SK-N-SH treated with all-trans-retinoic acid at 6 μM for 48 hours (cell line): ENCODE measurements around the gene CCDC120.

ENCODE experiments used
- ATAC-seq: fragments of 200-7000 bp; cut with Tn5 transposase; 3 replicates; pipeline ENCODE4 v1.9.1; 2020; ENCODE audit warnings: mild to moderate bottlenecking, moderate library complexity
- ARNTL ChIP-seq: fragments of 450-650 bp; formaldehyde crosslinking; IDR thresholded peaks from 2 replicates; pipeline ENCODE4 v1.5.0; 2020; ENCODE audit warnings: low read depth, mild to moderate bottlenecking, moderate library complexity, borderline replicate concordance
- BACH2 ChIP-seq: fragments of 250-450 bp; sonication (Bioruptor Pico); IDR thresholded peaks from 2 replicates; pipeline ENCODE4 v1.9.0; 2021; ENCODE audit warnings: mild to moderate bottlenecking, borderline replicate concordance
- CREB5 ChIP-seq: fragments of 250-450 bp; sonication (Bioruptor Pico); IDR thresholded peaks from 2 replicates; pipeline ENCODE4 v1.5.1; 2020; ENCODE audit warnings: low read depth, mild to moderate bottlenecking, moderate library complexity
- CSDC2 ChIP-seq: fragments of 250-450 bp; sonication (Bioruptor Pico); IDR thresholded peaks from 2 replicates; pipeline ENCODE4 v1.5.0; 2020; ENCODE audit warnings: mild to moderate bottlenecking, moderate library complexity
- CSRNP3 ChIP-seq: fragments of 250-450 bp; sonication (Bioruptor Pico); IDR thresholded peaks from 2 replicates; pipeline ENCODE4 v1.5.1; 2021; ENCODE audit warnings: mild to moderate bottlenecking, moderate library complexity
- ESRRG ChIP-seq: fragments of 250-450 bp; sonication (Bioruptor Pico); IDR thresholded peaks from 2 replicates; pipeline ENCODE4 v1.6.1; 2021; ENCODE audit warnings: mild to moderate bottlenecking
- GLIS3 ChIP-seq: fragments of 250-450 bp; sonication (Bioruptor Pico); IDR thresholded peaks from 2 replicates; pipeline ENCODE4 v1.5.0; 2020; ENCODE audit warnings: mild to moderate bottlenecking, moderate library complexity
- ISL1 ChIP-seq: fragments of 250-450 bp; sonication (Bioruptor Pico); IDR thresholded peaks from 2 replicates; pipeline ENCODE4 v2.1.2; 2022; ENCODE audit warnings: mild to moderate bottlenecking, moderate library complexity
- OSR1 ChIP-seq: fragments of 250-450 bp; sonication (Bioruptor Pico); IDR thresholded peaks from 2 replicates; pipeline ENCODE4 v1.8.0; 2022; ENCODE audit warnings: moderate library complexity, mild to moderate bottlenecking, inconsistent platforms
- POU6F1 ChIP-seq: fragments of 250-450 bp; sonication (Bioruptor Pico); IDR thresholded peaks from 2 replicates; pipeline ENCODE4 v1.8.0; 2021; ENCODE audit warnings: low read depth, mild to moderate bottlenecking, moderate library complexity, borderline replicate concordance
- PPARA ChIP-seq: fragments of 250-450 bp; sonication (Bioruptor Pico); IDR thresholded peaks from 2 replicates; pipeline ENCODE4 v1.5.0; 2020; ENCODE audit warnings: mild to moderate bottlenecking, borderline replicate concordance
- RARB ChIP-seq: fragments of 250-450 bp; sonication (Bioruptor Pico); IDR thresholded peaks from 2 replicates; pipeline ENCODE4 v1.8.0; 2021; ENCODE audit warnings: mild to moderate bottlenecking, moderate library complexity
- SNAI2 ChIP-seq: fragments of 250-450 bp; sonication (Bioruptor Pico); IDR thresholded peaks from 2 replicates; pipeline ENCODE4 v1.5.0; 2020; ENCODE audit warnings: mild to moderate bottlenecking, moderate library complexity
- TCF4 ChIP-seq: fragments of 250-450 bp; sonication (Bioruptor Pico); IDR thresholded peaks from 2 replicates; pipeline ENCODE4 v1.8.0; 2021; ENCODE audit warnings: mild to moderate bottlenecking, moderate library complexity, borderline replicate concordance
- TOX ChIP-seq: fragments of 250-450 bp; sonication (Bioruptor Pico); IDR thresholded peaks from 2 replicates; pipeline ENCODE4 v1.8.0; 2021; ENCODE audit warnings: mild to moderate bottlenecking, moderate library complexity, borderline replicate concordance
- TSHZ2 ChIP-seq: fragments of 250-450 bp; sonication (Bioruptor Pico); IDR thresholded peaks from 2 replicates; pipeline ENCODE4 v1.5.0; 2020; ENCODE audit warnings: mild to moderate bottlenecking, moderate library complexity
- ZC3H10 ChIP-seq: fragments of 250-450 bp; sonication (Bioruptor Pico); IDR thresholded peaks from 2 replicates; pipeline ENCODE4 v1.5.1; 2021; ENCODE audit warnings: mild to moderate bottlenecking, moderate library complexity
- ZFP3 ChIP-seq: fragments of 250-450 bp; sonication (Bioruptor Pico); IDR thresholded peaks from 2 replicates; pipeline ENCODE4 v1.5.0; 2020; ENCODE audit warnings: mild to moderate bottlenecking, moderate library complexity
- ZFP30 ChIP-seq: fragments of 450-650 bp; formaldehyde crosslinking; IDR thresholded peaks from 2 replicates; pipeline ENCODE4 v1.5.0; 2022; ENCODE audit warnings: mild to moderate bottlenecking, moderate library complexity
- ZNF565 ChIP-seq: fragments of 450-650 bp; formaldehyde crosslinking; conservative IDR thresholded peaks from 2 replicates; pipeline ENCODE4 v1.5.0; 2020; ENCODE audit warnings: low read depth, mild to moderate bottlenecking, moderate library complexity
- ZNF70 ChIP-seq: fragments of 450-650 bp; formaldehyde crosslinking; IDR thresholded peaks from 2 replicates; pipeline ENCODE4 v1.5.0; 2020; ENCODE audit warnings: mild to moderate bottlenecking, moderate library complexity
- ZNF8 ChIP-seq: fragments of 450-650 bp; formaldehyde crosslinking; IDR thresholded peaks from 2 replicates; pipeline ENCODE4 v1.5.0; 2020; ENCODE audit warnings: mild to moderate bottlenecking, moderate library complexity

The CCDC120 gene

GRCh38 chrX:49043220-49043986 is 15.4 kb upstream of the CCDC120 start, which contains the start of gene TFE3:
Gene TFE3 (minus strand): TSS chrX:49043357. CDS start chrX:49043226, 131 bp downstream.
- ATAC-seq, result peak; percentile 85
- TF ChIP-seq POU6F1 (CRISPR knock-in tag), result no peak
- no peak for TF ChIP-seq ZNF565 (CRISPR knock-in tag)
- no peak for TF ChIP-seq ZC3H10 (CRISPR knock-in tag)
- no peak for TF ChIP-seq TCF4 (CRISPR knock-in tag)
- no peak for TF ChIP-seq ARNTL (CRISPR knock-in tag)
- TF ChIP-seq TSHZ2, result no peak
- TF ChIP-seq GLIS3, result no peak
- no peak for TF ChIP-seq ESRRG (CRISPR knock-in tag)
- no peak for TF ChIP-seq SNAI2
- TF ChIP-seq ZFP3, result no peak
- no peak for TF ChIP-seq PPARA (CRISPR knock-in tag)
- no peak for TF ChIP-seq ZNF8 (CRISPR knock-in tag)
- no peak for TF ChIP-seq OSR1 (CRISPR knock-in tag)
- no peak for TF ChIP-seq BACH2 (CRISPR knock-in tag)
- TF ChIP-seq ISL1, result no peak
- TF ChIP-seq CREB5 (CRISPR knock-in tag), result no peak
- TF ChIP-seq TOX (CRISPR knock-in tag), result no peak
- TF ChIP-seq ZNF70 (CRISPR knock-in tag), result no peak
- TF ChIP-seq RARB, result no peak

GRCh38 chrX:49043987-49044281 is 14.9 kb upstream of the CCDC120 start:
- ATAC-seq, result no peak
- TF ChIP-seq CSDC2 (CRISPR knock-in tag), result no peak
- no peak for TF ChIP-seq GLIS3
- no peak for TF ChIP-seq ISL1
- TF ChIP-seq OSR1 (CRISPR knock-in tag), result no peak
- TF ChIP-seq TCF4 (CRISPR knock-in tag), result no peak
- no peak for TF ChIP-seq TSHZ2

GRCh38 chrX:49053223-49054072 is 5.4 kb upstream of the CCDC120 start:
- ATAC-seq, result peak; percentile 78
- no peak for TF ChIP-seq GLIS3
- no peak for TF ChIP-seq ESRRG (CRISPR knock-in tag)
- no peak for TF ChIP-seq OSR1 (CRISPR knock-in tag)
- no peak for TF ChIP-seq CSRNP3 (CRISPR knock-in tag)
- no peak for TF ChIP-seq TOX (CRISPR knock-in tag)
- no peak for TF ChIP-seq ISL1
- no peak for TF ChIP-seq ZNF565 (CRISPR knock-in tag)
- TF ChIP-seq ARNTL (CRISPR knock-in tag), result no peak
- TF ChIP-seq SNAI2, result no peak
- TF ChIP-seq CREB5 (CRISPR knock-in tag), result no peak
- no peak for TF ChIP-seq RARB
- TF ChIP-seq ZFP30, result no peak
- TF ChIP-seq TCF4 (CRISPR knock-in tag), result no peak
